ENCODE results near the gene NUP210.

- TF ChIP-seq CTCF (IDR thresholded peaks at IDR 0.05) (no peak), TAF1 (IDR thresholded peaks at IDR 0.05; ENCODE audit: borderline replicate concordance, low read depth, low read length) (no peak), POLR2AphosphoS5 (IDR thresholded peaks at IDR 0.05; ENCODE audit: low read depth, low read length) (no peak), CHD2 (IDR thresholded peaks at IDR 0.05; ENCODE audit: low read length, partially characterized antibody) (no peak), JUND (IDR thresholded peaks at IDR 0.05) (no peak), MAX (IDR thresholded peaks at IDR 0.05; ENCODE audit: low read depth) (no peak), USF1 (IDR thresholded peaks at IDR 0.05; ENCODE audit: borderline replicate concordance, low read depth) (no peak), TEAD4 (IDR thresholded peaks at IDR 0.05; ENCODE audit: borderline replicate concordance, insufficient read depth) (no peak)
Measured at GRCh38 chr3:13364602-13365271, 55.4 kb downstream of the NUP210 start.

All from SK-N-SH (cell line).